Adrenal gland (tissue), 12 donors: Measurements from ENCODE around the gene OGFOD2. TPM values are rescaled to one million over a fixed set of nuclear protein-coding genes. Genes with fewer than 3 reads are reported as not detected.

Experiments
- DNase-seq, 7 donors: peaks; one replicate each; pipeline ENCODE4 v3.0.0-alpha.2; 2019 to 2020
- H3K27ac ChIP-seq, 5 donors: fragments of 200-600 bp; sonication (generic) in 4 of 5; 1 replicate in 3 of 5; 2 replicates in 2 of 5; pipeline versions ENCODE4 v1.5.1 to v1.8.0; 2016 to 2020; ENCODE audit warnings: mild to moderate bottlenecking in 1 of 5
- H3K27me3 ChIP-seq: fragments of 200-600 bp; 2 replicates; pipeline ENCODE4 v1.8.0; 2021
- H3K36me3 ChIP-seq, 2 donors: fragments of 200-600 bp; replicated peaks in 1 of 2; 1 replicate in 1 of 2; 2 replicates in 1 of 2; pipeline versions ENCODE4 v1.5.1 to v1.8.0; 2018 to 2022
- H3K4me1 ChIP-seq, 2 donors: fragments of 200-600 bp; replicated peaks in 1 of 2; 1 replicate in 1 of 2; 2 replicates in 1 of 2; pipeline versions ENCODE4 v1.5.1 to v1.8.0; 2018 to 2021
- H3K4me3 ChIP-seq, 4 donors: fragments of 200-600 bp; sonication (generic) in 3 of 4; one replicate each; pipeline ENCODE4 v1.5.1; 2016 to 2018
- H3K9me3 ChIP-seq, 3 donors: fragments of 200-600 bp; sonication (generic) in 1 of 3; replicated peaks in 1 of 3; 1 replicate in 2 of 3; 2 replicates in 1 of 3; pipeline versions ENCODE4 v1.5.1 to v1.8.0; 2016 to 2021
- POLR2A ChIP-seq, 2 donors: fragments of 450-650 bp; IDR thresholded peaks; one replicate each; pipeline ENCODE4 v1.6.1; 2017; ENCODE audit warnings: antibody characterized with exemption in 2 of 2, mild to moderate bottlenecking in 2 of 2, moderate library complexity in 1 of 2
- WGBS, 4 donors: extraction: QIAGEN DNeasy Blood & Tissue Kit in 2 of 4; methylation state at CpG; one replicate each; pipeline versions ENCODE4 v1.1.5 to v1.1.7; 2013 to 2017; 5-methylcytosine and 5-hydroxymethylcytosine counted together
- intact Hi-C, 2 donors: fragments of 100-400 bp; cut with DNase I; formaldehyde crosslinking; loops; one replicate each; pipeline versions ENCODE4 v1.14.1 to v1.15.0; 2022 to 2023
- polyA plus RNA-seq, 3 donors: library from polyadenylated mRNA; stranded (reverse); fragments of 200-250 nt in 2 of 3; fragments of 350-450 nt in 1 of 3; fragmentation: Illumina TruSeq in 1 of 3; extraction: RNeasy Lipid Tissue Mini Kit (QIAGEN cat#74804) in 1 of 3; gene quantifications; one replicate each; pipeline ENCODE4 v1.2.3, GENCODE V29; 2013 to 2014
- total RNA-seq, 9 donors: library from RNA; depleted of rRNA in 4 of 9; stranded (reverse); fragments of >200 nt in 4 of 9; fragments of 120-200 nt in 1 of 9; fragmentation: NEBNext Ultra II Directional in 1 of 9; extraction: Animal tissue kit (Norgen Biotek cat#: 25700) in 1 of 9; gene quantifications; one replicate each; pipeline versions ENCODE4 v1.1.0 to v1.2.4, GENCODE V29; 2013 to 2023
- TF ChIP-seq, protein P1 (sequence below), 6 experiments: fragments of 450-650 bp in 4 of 6; fragments of 200-600 bp in 2 of 6; sonication (generic) in 1 of 6; IDR thresholded peaks; 1 replicate in 5 of 6; 2 replicates in 1 of 6; pipeline versions ENCODE4 v1.5.1 to v1.8.0; 2016 to 2021; ENCODE audit warnings: antibody characterized with exemption in 6 of 6, mild to moderate bottlenecking in 2 of 6, moderate library complexity in 1 of 6
- donor health status: healthy with polysubstance abuse.
- donor health status: Bipolar disorder and iron deficiency.
- donor health status: DM: yes; HTN: yes; CAD: no.
- donor health status: DM: no; HTN: no; CAD: no.
- donor health status: DM: no; HTN: no; CAD: no.
- donor health status: DM: yes; HTN: yes; CAD: no.

The OGFOD2 gene
- total and polyA plus RNA-seq, 12 donors = 6.2 to 44.8 (median 20.3) TPM

DNA sequence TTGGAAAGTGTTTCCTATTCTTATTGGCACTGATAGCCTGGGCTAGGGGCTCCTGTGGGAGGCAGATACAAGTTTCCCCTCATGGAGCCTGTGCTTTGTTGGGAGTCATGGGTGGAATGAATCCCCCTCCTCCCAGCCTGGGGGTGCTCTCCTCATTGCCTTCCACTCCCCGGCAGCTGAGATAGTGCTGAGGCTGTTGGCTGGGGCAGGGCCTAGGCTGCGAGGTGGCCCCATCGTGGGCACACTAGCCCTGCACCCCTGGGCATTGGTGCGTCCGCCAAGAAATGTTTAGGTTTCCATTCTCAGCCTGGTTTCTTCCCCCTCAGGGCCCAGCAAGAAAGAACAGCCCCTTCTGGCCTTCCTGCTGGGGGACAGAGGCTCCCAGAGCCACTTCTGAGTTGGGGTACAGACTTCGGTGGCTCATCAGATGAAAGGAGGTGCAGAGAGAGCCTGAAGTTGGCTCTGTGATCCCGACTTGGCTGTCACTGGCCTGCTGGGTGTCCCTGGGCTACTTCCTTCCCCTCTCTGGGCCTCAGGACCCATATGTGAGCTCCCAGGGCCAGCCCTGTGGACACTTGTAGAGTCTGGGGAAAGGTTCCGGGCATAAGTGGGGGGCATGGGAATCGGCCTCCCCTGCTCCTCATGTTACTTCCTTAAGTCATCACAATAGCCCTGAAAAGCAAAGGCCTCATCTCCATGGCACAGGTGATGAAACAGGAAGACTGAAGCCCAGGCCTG is 2.8 kb downstream of the OGFOD2 start:
- WGBS, 4 donors = 80 to 93% (median 83%) methylated on average over 7 to 9 of the region's 9 CpGs
- peaks cover 0 to 4% of the 10 kb centered on the region in 2 donors for H3K36me3 ChIP-seq
- no peak overlapping the region for H3K4me3 ChIP-seq
- no peaks in the 10 kb centered on the region for H3K27me3 ChIP-seq
- H3K27ac ChIP-seq = no peak overlapping the region
- no peak for DNase-seq
- intact Hi-C loops = no loop called here
- no peaks in the 10 kb centered on the region for H3K9me3 ChIP-seq
- peaks cover 40 to 59% of the 10 kb centered on the region in 2 donors for H3K4me1 ChIP-seq
- TF ChIP-seq, protein P1, sequence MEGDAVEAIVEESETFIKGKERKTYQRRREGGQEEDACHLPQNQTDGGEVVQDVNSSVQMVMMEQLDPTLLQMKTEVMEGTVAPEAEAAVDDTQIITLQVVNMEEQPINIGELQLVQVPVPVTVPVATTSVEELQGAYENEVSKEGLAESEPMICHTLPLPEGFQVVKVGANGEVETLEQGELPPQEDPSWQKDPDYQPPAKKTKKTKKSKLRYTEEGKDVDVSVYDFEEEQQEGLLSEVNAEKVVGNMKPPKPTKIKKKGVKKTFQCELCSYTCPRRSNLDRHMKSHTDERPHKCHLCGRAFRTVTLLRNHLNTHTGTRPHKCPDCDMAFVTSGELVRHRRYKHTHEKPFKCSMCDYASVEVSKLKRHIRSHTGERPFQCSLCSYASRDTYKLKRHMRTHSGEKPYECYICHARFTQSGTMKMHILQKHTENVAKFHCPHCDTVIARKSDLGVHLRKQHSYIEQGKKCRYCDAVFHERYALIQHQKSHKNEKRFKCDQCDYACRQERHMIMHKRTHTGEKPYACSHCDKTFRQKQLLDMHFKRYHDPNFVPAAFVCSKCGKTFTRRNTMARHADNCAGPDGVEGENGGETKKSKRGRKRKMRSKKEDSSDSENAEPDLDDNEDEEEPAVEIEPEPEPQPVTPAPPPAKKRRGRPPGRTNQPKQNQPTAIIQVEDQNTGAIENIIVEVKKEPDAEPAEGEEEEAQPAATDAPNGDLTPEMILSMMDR (IDR thresholded peaks at IDR 0.05) = no peak

DNA sequence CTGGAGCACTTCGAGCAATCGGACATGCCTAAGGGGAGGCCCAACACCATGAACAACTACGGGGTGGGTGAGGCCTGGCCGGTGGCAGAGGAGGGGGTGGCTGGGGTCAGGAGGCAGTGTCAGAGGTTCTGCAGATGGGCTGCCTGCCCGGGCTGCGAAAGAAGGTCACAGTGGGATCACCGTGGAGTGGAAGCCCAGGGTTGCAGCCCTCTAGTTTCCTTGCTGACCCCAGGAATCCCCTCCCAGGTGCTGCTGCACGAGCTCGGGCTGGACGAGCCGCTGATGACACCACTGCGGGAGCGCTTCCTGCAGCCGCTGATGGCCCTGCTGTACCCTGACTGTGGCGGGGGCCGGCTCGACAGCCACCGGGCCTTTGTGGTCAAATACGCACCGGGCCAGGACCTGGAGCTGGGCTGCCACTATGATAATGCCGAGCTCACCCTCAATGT is 3.5 kb downstream of the OGFOD2 start:
- 80 to 90% (median 85%) methylated on average over 4 to 21 of the region's 21 CpGs for WGBS, 4 donors
- intact Hi-C loops = no loop called here
- peak in 2 of 7 donors; percentile 7 to 25 for DNase-seq
- H3K4me3 ChIP-seq = no peak overlapping the region
- no peak overlapping the region for H3K27ac ChIP-seq
- TF ChIP-seq POLR2A (IDR thresholded peaks at IDR 0.05) = no peak
- TF ChIP-seq, protein P1 (IDR thresholded peaks at IDR 0.05) = no peak
- H3K9me3 ChIP-seq = no peaks in the 10 kb centered on the region
- H3K36me3 ChIP-seq = peaks cover 0 to 4% of the 10 kb centered on the region in 2 donors
- no peaks in the 10 kb centered on the region for H3K27me3 ChIP-seq
- H3K4me1 ChIP-seq = peaks cover 40 to 66% of the 10 kb centered on the region in 2 donors

DNA sequence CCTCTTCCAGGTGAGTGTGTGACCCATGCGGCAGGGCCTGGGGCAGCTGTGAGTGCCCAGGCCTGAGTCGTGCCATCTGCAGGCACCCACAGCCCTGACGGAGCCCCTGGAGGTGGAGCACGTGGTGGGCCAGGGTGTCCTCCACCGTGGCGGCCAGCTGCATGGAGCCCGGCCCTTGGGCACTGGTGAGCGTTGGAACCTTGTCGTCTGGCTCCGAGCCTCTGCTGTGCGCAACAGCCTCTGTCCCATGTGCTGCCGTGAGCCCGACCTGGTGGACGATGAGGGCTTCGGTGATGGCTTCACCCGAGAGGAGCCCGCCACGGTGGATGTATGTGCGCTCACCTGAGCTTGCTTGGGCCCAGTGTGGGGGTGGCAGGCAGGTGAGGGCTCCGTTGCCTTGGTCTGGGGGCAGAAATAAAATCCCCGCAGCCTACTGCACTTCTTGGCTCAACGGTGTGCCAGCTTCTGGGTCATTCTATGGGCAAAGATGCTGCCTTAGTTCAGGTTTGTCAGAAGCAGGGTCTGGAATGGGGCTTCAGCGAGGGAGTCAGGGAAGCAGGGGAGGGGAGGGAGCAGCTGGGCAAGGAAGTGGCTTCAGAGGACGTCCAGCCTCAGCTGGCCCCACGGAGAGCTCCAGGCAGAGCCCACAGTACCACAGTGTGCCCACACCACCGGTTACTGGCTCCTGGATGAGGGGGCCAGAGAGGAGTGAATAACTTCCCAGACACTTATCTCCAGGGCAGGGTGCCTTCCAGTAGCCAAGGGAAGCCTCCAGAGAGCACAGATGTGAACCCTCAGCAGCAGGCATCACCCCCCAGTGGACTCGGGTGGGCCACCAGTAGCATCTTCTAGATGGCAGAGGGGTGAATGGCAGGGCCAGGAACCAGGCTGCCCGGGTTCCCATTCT is 4.2 kb downstream of the OGFOD2 start:
- peak in 2 of 7 donors; percentile 6 to 24 for DNase-seq
- 60 to 81% (median 71%) methylated on average over 5 to 28 of the region's 28 CpGs for WGBS, 4 donors
- Histone ChIP-seq H3K36me3 (peaks cover 0 to 4% of the 10 kb centered on the region in 2 donors), H3K9me3 (no peaks in the 10 kb centered on the region), H3K27ac (no peak overlapping the region), H3K4me3 (peak overlapping the region in 1 of 4 donors; percentile 75), H3K4me1 (peaks cover 43 to 66% of the 10 kb centered on the region in 2 donors), H3K27me3 (no peaks in the 10 kb centered on the region)
- TF ChIP-seq, protein P1 (IDR thresholded peaks at IDR 0.05) = no peak
- no peak for TF ChIP-seq POLR2A (IDR thresholded peaks at IDR 0.05)
- intact Hi-C loops = no loop called here

DNA sequence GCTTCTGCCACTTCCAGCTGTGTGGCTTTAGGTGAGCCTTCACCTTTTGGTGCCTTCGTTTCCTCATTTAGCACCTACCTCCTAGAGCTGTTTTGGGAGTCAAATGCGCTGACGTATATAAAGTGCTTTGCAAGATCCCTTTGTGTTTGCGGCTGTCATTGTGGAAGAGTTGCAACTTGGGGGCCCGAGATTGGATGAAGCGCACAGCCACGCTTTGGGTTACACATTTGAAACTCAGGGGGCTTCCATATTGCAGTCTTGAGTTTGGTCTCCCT is 4.8 kb downstream of the OGFOD2 start:
- TF ChIP-seq, protein P1 (IDR thresholded peaks at IDR 0.05) = no peak
- no peak for TF ChIP-seq POLR2A (IDR thresholded peaks at IDR 0.05)
- peaks cover 48 to 72% of the 10 kb centered on the region in 2 donors for H3K4me1 ChIP-seq
- peaks cover 0 to 4% of the 10 kb centered on the region in 2 donors for H3K36me3 ChIP-seq
- no peaks in the 10 kb centered on the region for H3K9me3 ChIP-seq
- intact Hi-C loops = loop anchor here in 1 of 2 donors (5.0 kb wide), 2 partner anchors 172 to 257 kb away; partner anchors contain the start of gene PITPNM2
- DNase-seq = no peak
- peak overlapping the region in 2 of 5 donors; percentile 87 to 90 for H3K27ac ChIP-seq
- 6 to 16% (median 13%) methylated on average over 7 of the region's 7 CpGs for WGBS, 4 donors
- no peaks in the 10 kb centered on the region for H3K27me3 ChIP-seq
- H3K4me3 ChIP-seq = peak overlapping the region in 1 of 4 donors; percentile 75
